HG02885 (cell line): ENCODE measurements around the gene EPC1.
"Not testable (repeated sequence)": the region's sequence is repeated elsewhere in the genome, so short reads cannot be mapped to it uniquely, and the experiment has no call there.

Experiments
- ATAC-seq: cut with Tn5 transposase; IDR thresholded peaks from one replicate; pipeline ENCODE4 v1.9.1; 2021; ENCODE audit warnings: mild to moderate bottlenecking; ENCODE audit not compliant: unreplicated experiment, poor library complexity

The EPC1 gene

GRCh38 chr10:32373031-32373430 is 26.1 kb upstream of the EPC1 start:
- no peak for ATAC-seq

- ATAC-seq = no peak
Observed at GRCh38 chr10:32372000-32372875, 25.3 kb upstream of the EPC1 start.

GRCh38 chr10:32371101-32371500 is 24.1 kb upstream of the EPC1 start:
- no peak for ATAC-seq

- ATAC-seq = peak; percentile 77
Observed at GRCh38 chr10:32367793-32368453, 21.0 kb upstream of the EPC1 start.

- no peak for ATAC-seq
Observed at GRCh38 chr10:32366588-32366987, 19.6 kb upstream of the EPC1 start.

GRCh38 chr10:32366111-32366510 is 19.2 kb upstream of the EPC1 start:
- no peak for ATAC-seq

GRCh38 chr10:32365404-32365803 is 18.4 kb upstream of the EPC1 start:
- not testable (repeated sequence) for ATAC-seq

- ATAC-seq = no peak
Observed at GRCh38 chr10:32362571-32362970, 15.6 kb upstream of the EPC1 start.

- no peak for ATAC-seq
Observed at GRCh38 chr10:32360884-32361283, 13.9 kb upstream of the EPC1 start.

GRCh38 chr10:32360241-32360640 is 13.3 kb upstream of the EPC1 start:
- ATAC-seq = no peak

GRCh38 chr10:32357056-32357735 is 10.2 kb upstream of the EPC1 start:
- ATAC-seq = no peak

- not testable (repeated sequence) for ATAC-seq
Observed at GRCh38 chr10:32354690-32355089, 7.7 kb upstream of the EPC1 start.

- ATAC-seq = no peak
Observed at GRCh38 chr10:32350811-32351350, 3.9 kb upstream of the EPC1 start.

- ATAC-seq = no peak
Observed at GRCh38 chr10:32349968-32350738, 3.2 kb upstream of the EPC1 start.

GRCh38 chr10:32349199-32349585 is 2.2 kb upstream of the EPC1 start:
- no peak for ATAC-seq

GRCh38 chr10:32348297-32349198 is 1.6 kb upstream of the EPC1 start:
- no peak for ATAC-seq

GRCh38 chr10:32347363-32348022 is 535 bp upstream of the EPC1 start:
- peak; percentile 11 for ATAC-seq

GRCh38 chr10:32346134-32346550 is 816 bp downstream of the EPC1 start:
- peak; percentile 80 for ATAC-seq

GRCh38 chr10:32341596-32341995 is 5.4 kb downstream of the EPC1 start:
- ATAC-seq = no peak
